ENCODE measurements around the gene NELL1.

NELL1 gene

GRCh38 chr11:21421711-21422329 lies 752.4 kb downstream of the NELL1 start:
- no peak overlapping the region for H3K27ac ChIP-seq
- H3K27me3 ChIP-seq (replicated peaks): no peaks in the 10 kb centered on the region
- H3K36me3 ChIP-seq (replicated peaks): no peaks in the 10 kb centered on the region
- TF ChIP-seq CTCF (IDR thresholded peaks at IDR 0.05; ENCODE audit: low read depth, low read length, missing control alignments): no peak
- in situ Hi-C loops (cut with HindIII; ENCODE audit: low pct_ligation_motif_present, low sequenced_read_pairs): no loop called here
- DNase-seq: no peak
- no peak overlapping the region for H3K4me3 ChIP-seq (ENCODE audit: low read depth, low read length)

DNA sequence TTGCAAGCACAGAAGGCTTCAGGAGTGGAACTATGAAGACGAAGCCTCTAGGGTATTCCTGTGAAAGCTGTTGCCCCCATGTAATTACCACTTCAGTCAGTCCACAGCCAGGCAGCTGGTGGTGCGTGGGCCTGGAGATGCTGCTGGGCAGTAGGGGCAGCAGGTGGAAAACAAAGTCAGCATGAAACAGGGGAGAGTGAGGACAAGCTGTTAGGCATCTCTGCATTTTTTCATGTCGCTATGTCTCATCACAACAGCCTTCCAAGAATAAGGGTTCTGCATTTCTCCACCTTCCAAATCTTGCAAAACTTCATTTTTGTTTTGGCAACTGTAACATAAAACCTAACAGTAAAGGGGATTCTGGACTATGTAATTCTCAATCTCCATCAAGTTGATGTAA lies 757.5 kb downstream of the NELL1 start:
- no peaks in the 10 kb centered on the region for H3K27me3 ChIP-seq (replicated peaks)
- in situ Hi-C loops (cut with HindIII; ENCODE audit: low pct_ligation_motif_present, low sequenced_read_pairs): no loop called here
- H3K27ac ChIP-seq: no peak overlapping the region
- H3K4me3 ChIP-seq (ENCODE audit: low read depth, low read length): no peak overlapping the region
- no peak for TF ChIP-seq CTCF (IDR thresholded peaks at IDR 0.05; ENCODE audit: low read depth, low read length, missing control alignments)
- H3K36me3 ChIP-seq (replicated peaks): no peaks in the 10 kb centered on the region
- no peak for DNase-seq

- DNase-seq: no peak
- in situ Hi-C loops (cut with HindIII; ENCODE audit: low pct_ligation_motif_present, low sequenced_read_pairs): no loop called here
- no peak overlapping the region for H3K27ac ChIP-seq
- H3K4me3 ChIP-seq (ENCODE audit: low read depth, low read length): no peak overlapping the region
- TF ChIP-seq CTCF (IDR thresholded peaks at IDR 0.05; ENCODE audit: low read depth, low read length, missing control alignments): no peak
- no peaks in the 10 kb centered on the region for H3K27me3 ChIP-seq (replicated peaks)
- no peaks in the 10 kb centered on the region for H3K36me3 ChIP-seq (replicated peaks)
Measured at GRCh38 chr11:21427726-21428125, 758.3 kb downstream of the NELL1 start.

DNA sequence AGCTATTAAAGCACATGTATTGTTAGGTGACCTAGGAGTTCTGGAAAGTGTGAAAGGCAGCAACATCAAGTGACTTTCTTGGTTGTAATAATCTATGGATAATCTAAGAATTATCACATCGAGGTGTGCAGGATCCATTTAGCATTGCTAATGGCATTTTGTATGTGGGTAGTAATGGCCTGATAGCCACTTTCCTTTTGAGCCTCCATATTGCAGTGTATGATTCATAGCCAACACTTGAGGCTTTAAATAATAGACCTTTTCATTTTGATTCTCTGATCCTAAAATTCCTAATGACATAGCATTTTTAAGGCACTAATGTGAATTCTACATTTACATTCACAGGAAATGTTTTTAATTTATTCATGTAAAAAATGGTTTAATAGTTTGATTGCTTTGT lies 759.4 kb downstream of the NELL1 start:
- H3K4me3 ChIP-seq (ENCODE audit: low read depth, low read length): no peak overlapping the region
- in situ Hi-C loops (cut with HindIII; ENCODE audit: low pct_ligation_motif_present, low sequenced_read_pairs): no loop called here
- H3K36me3 ChIP-seq (replicated peaks): no peaks in the 10 kb centered on the region
- TF ChIP-seq CTCF (IDR thresholded peaks at IDR 0.05; ENCODE audit: low read depth, low read length, missing control alignments): no peak
- H3K27me3 ChIP-seq (replicated peaks): no peaks in the 10 kb centered on the region
- no peak overlapping the region for H3K27ac ChIP-seq
- DNase-seq: no peak

- in situ Hi-C loops (cut with HindIII; ENCODE audit: low pct_ligation_motif_present, low sequenced_read_pairs): no loop called here
- Histone ChIP-seq H3K27me3 (replicated peaks) (no peaks in the 10 kb centered on the region), H3K4me3 (ENCODE audit: low read depth, low read length) (no peak overlapping the region), H3K36me3 (replicated peaks) (no peaks in the 10 kb centered on the region), H3K27ac (no peak overlapping the region)
- TF ChIP-seq CTCF (IDR thresholded peaks at IDR 0.05; ENCODE audit: low read depth, low read length, missing control alignments): no peak
- DNase-seq: no peak
Measured at GRCh38 chr11:21429401-21429800, 760.0 kb downstream of the NELL1 start.

DNA sequence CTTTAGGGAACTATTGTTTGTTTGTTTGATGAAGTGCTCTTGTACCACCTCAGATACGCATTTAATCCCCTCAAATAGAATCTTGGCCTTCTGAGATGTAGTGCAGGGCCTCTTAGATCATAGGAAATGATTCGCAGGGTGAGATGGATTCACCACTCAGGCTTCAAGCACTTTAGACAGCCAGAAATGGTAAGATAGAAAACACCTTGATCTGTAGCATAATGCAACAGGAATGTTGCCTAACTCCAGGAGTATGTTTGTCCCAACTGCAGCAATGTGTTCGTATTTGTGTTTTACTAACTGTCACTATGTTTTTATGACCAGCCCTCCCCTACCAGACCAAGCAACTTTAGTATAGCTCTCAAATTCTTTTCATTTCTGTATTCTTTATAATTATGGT lies 761.2 kb downstream of the NELL1 start:
- Histone ChIP-seq H3K4me3 (ENCODE audit: low read depth, low read length) (no peak overlapping the region), H3K27me3 (replicated peaks) (no peaks in the 10 kb centered on the region), H3K36me3 (replicated peaks) (no peaks in the 10 kb centered on the region), H3K27ac (no peak overlapping the region)
- DNase-seq: no peak
- in situ Hi-C loops (cut with HindIII; ENCODE audit: low pct_ligation_motif_present, low sequenced_read_pairs): no loop called here
- TF ChIP-seq CTCF (IDR thresholded peaks at IDR 0.05; ENCODE audit: low read depth, low read length, missing control alignments): no peak

All from brain microvascular endothelial cell (primary cell).